Activated naive CD8-positive, alpha-beta T cell treated with anti-CD3 and anti-CD28 coated beads, Interleukin-2, amount 10 ng/mL, durations not matched to agents 7 days and 5 days (primary cell): Measurements from ENCODE around the gene CEACAM20. TPM values are rescaled to one million over a fixed set of nuclear protein-coding genes. Genes with fewer than 3 reads are reported as not detected.
"Not testable (repeated sequence)": the region's sequence is repeated elsewhere in the genome, so short reads cannot be mapped to it uniquely, and the experiment has no call there.

Experiments
- ATAC-seq: fragments of 150-1000 bp; cut with Tn5 transposase; one replicate; pipeline ENCODE4 v1.10.0; 2021; ENCODE audit warnings: low read depth, moderate library complexity
- POLR2A ChIA-PET: fragments of 350-600 bp; sonication (Branson Sonifier 250); formaldehyde crosslinking; loops from one replicate; lab custom pipeline; 2021; ENCODE audit warnings: antibody characterized with exemption; lab: Charles Lee
- DNase-seq: peaks from one replicate; pipeline ENCODE4 v3.0.0; 2021
- H3K27ac Mint-ChIP-seq: one replicate; pipeline ENCODE4 v1.8.0; 2022; ENCODE audit warnings: mild to moderate bottlenecking, mixed read lengths
- H3K27me3 Mint-ChIP-seq: one replicate; pipeline ENCODE4 v1.8.0; 2022; ENCODE audit warnings: mild to moderate bottlenecking, moderate library complexity, mixed read lengths
- H3K36me3 Mint-ChIP-seq: one replicate; pipeline ENCODE4 v1.8.0; 2021; ENCODE audit warnings: mild to moderate bottlenecking, mixed read lengths
- H3K4me1 Mint-ChIP-seq: one replicate; pipeline ENCODE4 v1.8.0; 2021; ENCODE audit warnings: mixed read lengths
- H3K4me3 Mint-ChIP-seq: one replicate; pipeline ENCODE4 v1.8.0; 2022; ENCODE audit warnings: mild to moderate bottlenecking, moderate library complexity, mixed read lengths
- H3K9me3 Mint-ChIP-seq: one replicate; pipeline ENCODE4 v1.8.0; 2021; ENCODE audit warnings: mixed read lengths
- total RNA-seq, 2 experiments: library from RNA; stranded (reverse); gene quantifications; one replicate each; pipeline ENCODE4 v1.2.3, GENCODE V29; 2021

Gene CEACAM20
- total RNA-seq, 2 experiments from 2014 or later = not detected

- peaks cover 24% of the 10 kb centered on the region for H3K4me1 Mint-ChIP-seq
- DNase-seq = peak; percentile 97
- POLR2A ChIA-PET = interaction anchor here (1.0 to 1.7 kb wide), 5 partner anchors 195 to 565 kb away, joined by 3 to 10 read pairs (median 5); partner anchors contain the start of genes ZNF224, ZNF226, ZNF233 and ZNF235
- peaks cover 48% of the 10 kb centered on the region for H3K36me3 Mint-ChIP-seq
- H3K27ac Mint-ChIP-seq = peak within 1 kb of the TSS; percentile 93
- peaks cover 28% of the 10 kb centered on the region for H3K9me3 Mint-ChIP-seq
- ATAC-seq = peak; percentile 92
- peak within 1 kb of the TSS; percentile 98 for H3K4me3 Mint-ChIP-seq
- peaks cover 4% of the 10 kb centered on the region for H3K27me3 Mint-ChIP-seq
Measured at GRCh38 chr19:44499962-44500949, 29.2 kb downstream of the CEACAM20 start, which contains the start of gene ZNF180. TSS of gene ZNF180 (minus strand) at chr19:44500522. CDS start at chr19:44497334, 3,188 bp downstream.

GRCh38 chr19:44499559-44499958 lies 29.9 kb downstream of the CEACAM20 start:
- ATAC-seq = no peak
- Mint-ChIP-seq H3K27me3 (peaks cover 3% of the 10 kb centered on the region), H3K36me3 (peaks cover 55% of the 10 kb centered on the region), H3K4me1 (peaks cover 24% of the 10 kb centered on the region), H3K9me3 (peaks cover 31% of the 10 kb centered on the region), H3K27ac (peak overlapping the region; percentile 93), H3K4me3 (peak overlapping the region; percentile 98)
- DNase-seq = peak; percentile 34
- POLR2A ChIA-PET = interaction anchor here (1.0 to 1.7 kb wide), 4 partner anchors 195 to 564 kb away, joined by 3 to 6 read pairs (median 4); partner anchors contain the start of genes ZNF224, ZNF233, ZNF235 and ZNF45

GRCh38 chr19:44498988-44499387 lies 30.5 kb downstream of the CEACAM20 start:
- peak overlapping the region; percentile 93 for H3K27ac Mint-ChIP-seq
- peaks cover 31% of the 10 kb centered on the region for H3K9me3 Mint-ChIP-seq
- POLR2A ChIA-PET = interaction anchor here (1.7 kb wide), 1 partner anchor 239 kb away, joined by 3 read pairs; the partner anchor contains the start of gene ZNF233

GRCh38 chr19:44496711-44497110 lies 32.8 kb downstream of the CEACAM20 start:
- POLR2A ChIA-PET = no interaction called here
- peaks cover 24% of the 10 kb centered on the region for H3K4me1 Mint-ChIP-seq
- peaks cover 83% of the 10 kb centered on the region for H3K36me3 Mint-ChIP-seq
- peaks cover 46% of the 10 kb centered on the region for H3K9me3 Mint-ChIP-seq
- no peak for ATAC-seq
- no peak overlapping the region for H3K4me3 Mint-ChIP-seq
- no peaks in the 10 kb centered on the region for H3K27me3 Mint-ChIP-seq
- no peak for DNase-seq
- no peak overlapping the region for H3K27ac Mint-ChIP-seq

More at GRCh38 chr19:44498988-44499387, 30.5 kb downstream of the CEACAM20 start:
- Mint-ChIP-seq H3K4me3 (peak overlapping the region; percentile 98), H3K4me1 (peaks cover 24% of the 10 kb centered on the region), H3K27me3 (peaks cover 3% of the 10 kb centered on the region), H3K36me3 (peaks cover 60% of the 10 kb centered on the region)
- ATAC-seq = no peak
- DNase-seq = no peak

- H3K9me3 Mint-ChIP-seq = peaks cover 64% of the 10 kb centered on the region
- POLR2A ChIA-PET = no interaction called here
- H3K4me1 Mint-ChIP-seq = no peaks in the 10 kb centered on the region
- H3K4me3 Mint-ChIP-seq = no peak overlapping the region
- no peaks in the 10 kb centered on the region for H3K27me3 Mint-ChIP-seq
- H3K36me3 Mint-ChIP-seq = peaks cover 71% of the 10 kb centered on the region
- ATAC-seq (no peak), DNase-seq (no peak)
- peak overlapping the region; percentile 61 for H3K27ac Mint-ChIP-seq
Measured at GRCh38 chr19:44476559-44477408, 52.7 kb downstream of the CEACAM20 start.

GRCh38 chr19:44468730-44469129 lies 60.7 kb downstream of the CEACAM20 start:
- POLR2A ChIA-PET, H3K27ac Mint-ChIP-seq, ATAC-seq, DNase-seq, H3K27me3 Mint-ChIP-seq, H3K4me1 Mint-ChIP-seq, H3K4me3 Mint-ChIP-seq: not testable (repeated sequence)
- H3K9me3 Mint-ChIP-seq = peaks cover 65% of the 10 kb centered on the region
- H3K36me3 Mint-ChIP-seq = peaks cover 11% of the 10 kb centered on the region

- H3K27me3 Mint-ChIP-seq, H3K36me3 Mint-ChIP-seq, DNase-seq, ATAC-seq, H3K4me3 Mint-ChIP-seq, H3K4me1 Mint-ChIP-seq, POLR2A ChIA-PET, H3K27ac Mint-ChIP-seq: not testable (repeated sequence)
- peaks cover 43% of the 10 kb centered on the region for H3K9me3 Mint-ChIP-seq
Measured at GRCh38 chr19:44462600-44463286, 66.7 kb downstream of the CEACAM20 start.

Other genes with a start within 250 kb of the CEACAM20 start
- 1 to 10 TPM; 8.8 to 9.4 TPM for gene ZNF235, start 224.7 kb downstream of the CEACAM20 start, total RNA-seq
- under 1 TPM; 0.28 to 0.30 TPM for gene ZNF112, start 173.0 kb downstream of the CEACAM20 start, total RNA-seq
- 1 to 10 TPM; 3.3 to 3.9 TPM for gene ZNF285, start 128.1 kb downstream of the CEACAM20 start, total RNA-seq
- gene ZNF229, start 81.2 kb downstream of the CEACAM20 start, total RNA-seq = 1 to 10 TPM; 2.6 to 3.0 TPM
- 10 to 100 TPM; 15.4 to 16.4 TPM for gene ZNF180, start 29.2 kb downstream of the CEACAM20 start, total RNA-seq
- not detected for gene IGSF23, start 83.9 kb upstream of the CEACAM20 start, total RNA-seq
- 1 to 10 TPM; 3.5 to 4.2 TPM for gene PVR, start 114.2 kb upstream of the CEACAM20 start, total RNA-seq
- gene CEACAM19, start 141.8 kb upstream of the CEACAM20 start, total RNA-seq = under 1 TPM in 1 of 2 experiments, not detected in 1; 0.40 TPM
- gene CEACAM16, start 169.5 kb upstream of the CEACAM20 start, total RNA-seq = not detected
- 10 to 100 TPM; 25.0 to 28.8 TPM for gene BCL3, start 219.0 kb upstream of the CEACAM20 start, total RNA-seq
- gene CBLC, start 248.2 kb upstream of the CEACAM20 start, total RNA-seq = not detected